HL-60 (cell line): ENCODE results near the gene DOC2A.

ENCODE experiments used
- DNase-seq, 2 experiments: peaks; one replicate each; pipeline ENCODE4 v3.0.0-alpha.2; 2010 to 2020; ENCODE audit warnings: low read depth in 1 of 2, low spot score in 1 of 2
- H3K27ac ChIP-seq: fragments of 250-450 bp; sonication (Bioruptor Pico); replicated peaks from 2 replicates; pipeline ENCODE4 v1.5.1; 2020; ENCODE audit warnings: mild to moderate bottlenecking, moderate library complexity
- H3K27me3 ChIP-seq: fragments of 250-450 bp; sonication (Bioruptor Pico); 2 replicates; pipeline ENCODE4 v1.5.1; 2021; ENCODE audit warnings: mild to moderate bottlenecking, moderate library complexity; ENCODE audit not compliant: insufficient read depth, poor library complexity, severe bottlenecking
- H3K4me3 ChIP-seq: replicated peaks from 2 replicates; pipeline ENCODE4 v1.5.1; 2011; ENCODE audit warnings: mild to moderate bottlenecking, control low read depth, low read length; ENCODE audit not compliant: insufficient read depth
- GABPA ChIP-seq: IDR thresholded peaks from 2 replicates; pipeline ENCODE4 v1.6.1; 2012; ENCODE audit warnings: low read depth
- POLR2AphosphoS5 ChIP-seq: IDR thresholded peaks from 2 replicates; pipeline ENCODE4 v1.6.1; 2012; ENCODE audit warnings: low read depth
- SPI1 ChIP-seq: IDR thresholded peaks from 2 replicates; pipeline ENCODE4 v1.6.1; 2012; ENCODE audit warnings: low read depth, mild to moderate bottlenecking, borderline replicate concordance
- TF ChIP-seq, protein P1 (sequence below): IDR thresholded peaks from one replicate; pipeline ENCODE4 v1.5.1; 2011; ENCODE audit warnings: low read length, control low read depth, inconsistent platforms; ENCODE audit not compliant: insufficient read depth
- TF ChIP-seq, protein P2 (sequence below): IDR thresholded peaks from 2 replicates; pipeline ENCODE4 v1.6.1; 2012; ENCODE audit warnings: low read depth; ENCODE audit not compliant: insufficient replicate concordance

Gene DOC2A

DNA sequence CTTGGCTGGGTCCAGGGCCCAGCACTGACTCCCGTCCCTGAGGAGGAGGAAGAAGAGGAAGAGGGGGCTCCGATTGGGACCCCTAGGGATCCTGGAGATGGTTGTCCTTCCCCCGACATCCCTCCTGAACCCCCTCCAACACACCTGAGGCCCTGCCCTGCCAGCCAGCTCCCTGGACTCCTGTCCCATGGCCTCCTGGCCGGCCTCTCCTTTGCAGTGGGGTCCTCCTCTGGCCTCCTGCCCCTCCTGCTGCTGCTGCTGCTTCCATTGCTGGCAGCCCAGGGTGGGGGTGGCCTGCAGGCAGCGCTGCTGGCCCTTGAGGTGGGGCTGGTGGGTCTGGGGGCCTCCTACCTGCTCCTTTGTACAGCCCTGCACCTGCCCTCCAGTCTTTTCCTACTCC lies 23.9 kb downstream of the DOC2A start:
- Histone ChIP-seq H3K4me3 (no peak overlapping the region), H3K27ac (no peak overlapping the region), H3K27me3 (no peaks in the 10 kb centered on the region)
- no peak for DNase-seq
- TF ChIP-seq GABPA (no peak), SPI1 (no peak), POLR2AphosphoS5 (no peak)
- TF ChIP-seq, protein P1, sequence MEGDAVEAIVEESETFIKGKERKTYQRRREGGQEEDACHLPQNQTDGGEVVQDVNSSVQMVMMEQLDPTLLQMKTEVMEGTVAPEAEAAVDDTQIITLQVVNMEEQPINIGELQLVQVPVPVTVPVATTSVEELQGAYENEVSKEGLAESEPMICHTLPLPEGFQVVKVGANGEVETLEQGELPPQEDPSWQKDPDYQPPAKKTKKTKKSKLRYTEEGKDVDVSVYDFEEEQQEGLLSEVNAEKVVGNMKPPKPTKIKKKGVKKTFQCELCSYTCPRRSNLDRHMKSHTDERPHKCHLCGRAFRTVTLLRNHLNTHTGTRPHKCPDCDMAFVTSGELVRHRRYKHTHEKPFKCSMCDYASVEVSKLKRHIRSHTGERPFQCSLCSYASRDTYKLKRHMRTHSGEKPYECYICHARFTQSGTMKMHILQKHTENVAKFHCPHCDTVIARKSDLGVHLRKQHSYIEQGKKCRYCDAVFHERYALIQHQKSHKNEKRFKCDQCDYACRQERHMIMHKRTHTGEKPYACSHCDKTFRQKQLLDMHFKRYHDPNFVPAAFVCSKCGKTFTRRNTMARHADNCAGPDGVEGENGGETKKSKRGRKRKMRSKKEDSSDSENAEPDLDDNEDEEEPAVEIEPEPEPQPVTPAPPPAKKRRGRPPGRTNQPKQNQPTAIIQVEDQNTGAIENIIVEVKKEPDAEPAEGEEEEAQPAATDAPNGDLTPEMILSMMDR = no peak
- TF ChIP-seq, protein P2, sequence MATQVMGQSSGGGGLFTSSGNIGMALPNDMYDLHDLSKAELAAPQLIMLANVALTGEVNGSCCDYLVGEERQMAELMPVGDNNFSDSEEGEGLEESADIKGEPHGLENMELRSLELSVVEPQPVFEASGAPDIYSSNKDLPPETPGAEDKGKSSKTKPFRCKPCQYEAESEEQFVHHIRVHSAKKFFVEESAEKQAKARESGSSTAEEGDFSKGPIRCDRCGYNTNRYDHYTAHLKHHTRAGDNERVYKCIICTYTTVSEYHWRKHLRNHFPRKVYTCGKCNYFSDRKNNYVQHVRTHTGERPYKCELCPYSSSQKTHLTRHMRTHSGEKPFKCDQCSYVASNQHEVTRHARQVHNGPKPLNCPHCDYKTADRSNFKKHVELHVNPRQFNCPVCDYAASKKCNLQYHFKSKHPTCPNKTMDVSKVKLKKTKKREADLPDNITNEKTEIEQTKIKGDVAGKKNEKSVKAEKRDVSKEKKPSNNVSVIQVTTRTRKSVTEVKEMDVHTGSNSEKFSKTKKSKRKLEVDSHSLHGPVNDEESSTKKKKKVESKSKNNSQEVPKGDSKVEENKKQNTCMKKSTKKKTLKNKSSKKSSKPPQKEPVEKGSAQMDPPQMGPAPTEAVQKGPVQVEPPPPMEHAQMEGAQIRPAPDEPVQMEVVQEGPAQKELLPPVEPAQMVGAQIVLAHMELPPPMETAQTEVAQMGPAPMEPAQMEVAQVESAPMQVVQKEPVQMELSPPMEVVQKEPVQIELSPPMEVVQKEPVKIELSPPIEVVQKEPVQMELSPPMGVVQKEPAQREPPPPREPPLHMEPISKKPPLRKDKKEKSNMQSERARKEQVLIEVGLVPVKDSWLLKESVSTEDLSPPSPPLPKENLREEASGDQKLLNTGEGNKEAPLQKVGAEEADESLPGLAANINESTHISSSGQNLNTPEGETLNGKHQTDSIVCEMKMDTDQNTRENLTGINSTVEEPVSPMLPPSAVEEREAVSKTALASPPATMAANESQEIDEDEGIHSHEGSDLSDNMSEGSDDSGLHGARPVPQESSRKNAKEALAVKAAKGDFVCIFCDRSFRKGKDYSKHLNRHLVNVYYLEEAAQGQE = no peak

DNA sequence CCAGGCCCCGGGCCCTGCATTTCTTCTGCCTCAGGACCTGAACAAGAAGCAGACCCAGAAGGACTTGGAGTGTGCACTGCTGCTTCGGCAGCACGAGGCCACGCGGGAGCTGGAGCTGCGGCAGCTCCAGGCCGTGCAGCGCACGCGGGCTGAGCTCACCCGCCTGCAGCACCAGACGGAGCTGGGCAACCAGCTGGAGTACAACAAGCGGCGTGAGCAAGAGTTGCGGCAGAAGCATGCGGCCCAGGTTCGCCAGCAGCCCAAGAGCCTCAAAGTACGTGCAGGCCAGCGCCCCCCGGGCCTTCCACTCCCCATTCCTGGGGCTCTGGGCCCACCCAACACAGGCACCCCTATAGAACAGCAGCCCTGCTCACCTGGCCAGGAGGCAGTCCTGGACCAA lies 24.6 kb downstream of the DOC2A start:
- no peak overlapping the region for H3K4me3 ChIP-seq
- no peaks in the 10 kb centered on the region for H3K27me3 ChIP-seq
- TF ChIP-seq GABPA (no peak), POLR2AphosphoS5 (no peak), SPI1 (no peak)
- TF ChIP-seq, protein P1 = no peak
- TF ChIP-seq, protein P2 = no peak
- DNase-seq = no peak
- no peak overlapping the region for H3K27ac ChIP-seq

DNA sequence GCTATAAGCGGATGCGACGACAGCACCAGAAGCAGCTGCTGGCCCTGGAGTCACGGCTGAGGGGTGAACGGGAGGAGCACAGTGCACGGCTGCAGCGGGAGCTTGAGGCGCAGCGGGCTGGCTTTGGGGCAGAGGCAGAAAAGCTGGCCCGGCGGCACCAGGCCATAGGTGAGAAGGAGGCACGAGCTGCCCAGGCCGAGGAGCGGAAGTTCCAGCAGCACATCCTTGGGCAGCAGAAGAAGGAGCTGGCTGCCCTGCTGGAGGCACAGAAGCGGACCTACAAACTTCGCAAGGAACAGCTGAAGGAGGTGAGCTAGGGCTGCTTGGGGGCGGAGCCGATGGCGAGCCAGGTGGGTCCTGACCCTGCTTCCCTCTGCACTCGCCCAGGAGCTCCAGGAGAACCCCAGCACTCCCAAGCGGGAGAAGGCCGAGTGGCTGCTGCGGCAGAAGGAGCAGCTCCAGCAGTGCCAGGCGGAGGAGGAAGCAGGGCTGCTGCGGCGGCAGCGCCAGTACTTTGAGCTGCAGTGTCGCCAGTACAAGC lies 25.5 kb downstream of the DOC2A start:
- DNase-seq = no peak

More for the DNA sequence above, 25.5 kb downstream of the DOC2A start:
- TF ChIP-seq POLR2AphosphoS5 = no peak
- TF ChIP-seq SPI1 = no peak
- TF ChIP-seq, protein P1 = no peak
- no peak for TF ChIP-seq GABPA
- TF ChIP-seq, protein P2 = no peak
- H3K27me3 ChIP-seq = no peaks in the 10 kb centered on the region
- H3K27ac ChIP-seq = no peak overlapping the region
- H3K4me3 ChIP-seq = no peak overlapping the region
